Loucy (cell line): ENCODE data around the gene RAB40B.

Experiments
- CTCF ChIP-seq: fragments of 200-600 bp; sonication (generic); conservative IDR thresholded peaks from 2 replicates; pipeline ENCODE4 v1.5.1; 2014; ENCODE audit warnings: mild to moderate bottlenecking, antibody characterized with exemption, low read length
- EZH2phosphoT487 ChIP-seq: fragments of 200-600 bp; IDR thresholded peaks from 2 replicates; pipeline ENCODE4 v1.6.1; 2018; ENCODE audit warnings: antibody characterized with exemption, mild to moderate bottlenecking, moderate library complexity, borderline replicate concordance

DNA sequence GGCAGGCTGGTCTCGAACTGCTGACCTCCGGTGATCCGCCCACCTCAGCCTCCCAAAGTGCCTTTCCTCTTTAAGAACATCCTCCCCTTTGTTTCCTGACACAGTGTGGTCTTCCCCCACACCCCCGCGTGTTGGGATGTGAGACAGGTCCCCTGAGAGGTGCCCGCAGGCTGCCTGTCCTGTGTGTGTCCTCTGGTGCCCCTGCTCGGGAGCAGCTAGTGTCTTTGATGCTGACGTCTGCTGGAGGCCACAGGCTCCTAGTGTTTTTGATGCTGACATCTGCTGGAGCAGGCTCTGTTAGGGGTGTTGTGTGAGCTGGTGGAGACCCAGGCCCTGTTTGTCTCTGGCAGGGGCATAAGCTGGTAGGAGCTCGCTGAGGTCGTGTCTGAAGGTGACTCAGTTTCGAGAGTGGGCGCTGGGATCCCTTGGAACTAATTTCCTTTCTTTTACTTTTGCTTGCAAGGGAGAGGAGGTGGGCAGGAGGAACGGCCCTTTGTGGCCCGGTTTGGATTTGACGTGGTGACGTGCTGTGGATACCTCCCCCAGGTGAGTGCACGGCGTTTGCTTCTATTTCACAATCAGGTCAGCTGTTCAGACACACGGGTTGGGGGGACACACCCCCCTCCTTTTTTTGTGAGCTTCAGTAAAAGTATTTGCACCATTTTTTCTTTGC is 24.0 kb upstream of the RAB40B start:
- no peak for TF ChIP-seq CTCF
- TF ChIP-seq EZH2phosphoT487 = no peak
